GM23338 (cell line): ENCODE measurements around the gene MRPS14. TPM values are rescaled to one million over a fixed set of nuclear protein-coding genes. Genes with fewer than 3 reads are reported as not detected.

Source experiments
- ATAC-seq: fragments of 200-7000 bp; cut with Tn5 transposase; 3 replicates; pipeline ENCODE4 v1.9.1; 2020
- DNase-seq: peaks from one replicate; pipeline ENCODE4 v3.0.0-alpha.2; 2015; ENCODE audit warnings: low spot score
- H2AFZ ChIP-seq: fragments of 200-600 bp; sonication (generic); 2 replicates; pipeline ENCODE4 v1.8.0; 2016; ENCODE audit warnings: antibody characterized with exemption, mild to moderate bottlenecking, moderate library complexity
- H3F3A ChIP-seq: fragments of 200-600 bp; sonication (generic); replicated peaks from 2 replicates; pipeline ENCODE4 v1.8.0; 2017; ENCODE audit warnings: antibody characterized with exemption, mixed run types, low read depth
- H3K27ac ChIP-seq: fragments of 200-600 bp; sonication (generic); 2 replicates; pipeline ENCODE4 v1.6.1; 2016; ENCODE audit warnings: low read depth
- H3K27me3 ChIP-seq: fragments of 200-600 bp; sonication (generic); 2 replicates; pipeline ENCODE4 v1.8.0; 2016; ENCODE audit warnings: mild to moderate bottlenecking, mixed run types, moderate library complexity; ENCODE audit not compliant: insufficient read depth
- H3K36me3 ChIP-seq: fragments of 200-600 bp; sonication (generic); 2 replicates; pipeline ENCODE4 v1.8.0; 2016; ENCODE audit warnings: mild to moderate bottlenecking; ENCODE audit not compliant: insufficient read depth
- H3K4me1 ChIP-seq: fragments of 200-600 bp; sonication (generic); 2 replicates; pipeline ENCODE4 v1.8.0; 2016; ENCODE audit warnings: mild to moderate bottlenecking, moderate library complexity; ENCODE audit not compliant: insufficient read depth
- H3K4me2 ChIP-seq: fragments of 200-600 bp; sonication (generic); 2 replicates; pipeline ENCODE4 v1.7.1; 2017; ENCODE audit warnings: mixed run types
- H3K4me3 ChIP-seq: fragments of 200-600 bp; sonication (generic); 2 replicates; pipeline ENCODE4 v1.6.1; 2016; ENCODE audit warnings: mixed run types
- H3K79me2 ChIP-seq: fragments of 200-600 bp; sonication (generic); replicated peaks from 2 replicates; pipeline ENCODE4 v1.8.0; 2017; ENCODE audit warnings: mild to moderate bottlenecking; ENCODE audit not compliant: insufficient read depth
- H3K9me2 ChIP-seq: fragments of 200-600 bp; sonication (generic); 2 replicates; pipeline ENCODE4 v1.8.0; 2017; ENCODE audit not compliant: insufficient read depth
- H4K20me1 ChIP-seq: fragments of 200-600 bp; sonication (generic); replicated peaks from 2 replicates; pipeline ENCODE4 v1.8.0; 2017; ENCODE audit warnings: mild to moderate bottlenecking; ENCODE audit not compliant: insufficient read depth
- H3K27ac Mint-ChIP-seq: 2 replicates; pipeline ENCODE4 v1.8.0; 2020; ENCODE audit warnings: inconsistent platforms, mild to moderate bottlenecking, moderate library complexity, mixed read lengths
- H3K27me3 Mint-ChIP-seq: 3 replicates; pipeline ENCODE4 v1.8.0; 2022; ENCODE audit warnings: low read depth, mild to moderate bottlenecking, moderate library complexity, mixed read lengths, inconsistent platforms; ENCODE audit not compliant: insufficient read depth, poor library complexity
- H3K36me3 Mint-ChIP-seq: 3 replicates; pipeline ENCODE4 v1.8.0; 2021; ENCODE audit warnings: low read depth, mild to moderate bottlenecking, inconsistent platforms, moderate library complexity, mixed read lengths
- H3K4me1 Mint-ChIP-seq: 3 replicates; pipeline ENCODE4 v1.8.0; 2020; ENCODE audit warnings: mild to moderate bottlenecking, inconsistent platforms, mixed read lengths
- H3K4me3 Mint-ChIP-seq: 3 replicates; pipeline ENCODE4 v1.8.0; 2021; ENCODE audit warnings: moderate library complexity, mild to moderate bottlenecking, inconsistent platforms, mixed read lengths
- H3K9me3 Mint-ChIP-seq: 3 replicates; pipeline ENCODE4 v1.8.0; 2020; ENCODE audit warnings: moderate library complexity, mild to moderate bottlenecking, inconsistent platforms, mixed read lengths
- CREB1 ChIP-seq: fragments of 250-450 bp; sonication (Bioruptor Pico); IDR thresholded peaks from 2 replicates; pipeline ENCODE4 v1.5.0; 2020; ENCODE audit warnings: low read depth, mild to moderate bottlenecking, moderate library complexity
- EZH2 ChIP-seq: fragments of 200-600 bp; sonication (generic); IDR thresholded peaks from one replicate; pipeline ENCODE4 v1.8.0; 2017; ENCODE audit warnings: antibody characterized with exemption, mild to moderate bottlenecking, low read depth; ENCODE audit not compliant: unreplicated experiment
- EZH2phosphoT487 ChIP-seq: fragments of 200-600 bp; sonication (generic); IDR thresholded peaks from one replicate; pipeline ENCODE4 v1.8.1; 2018; ENCODE audit warnings: antibody characterized with exemption; ENCODE audit not compliant: unreplicated experiment
- JUNB ChIP-seq: IDR thresholded peaks from one replicate; pipeline ENCODE4 v1.6.1; 2016; ENCODE audit warnings: antibody characterized with exemption; ENCODE audit not compliant: unreplicated experiment
- POLR2AphosphoS5 ChIP-seq: IDR thresholded peaks from 2 replicates; pipeline ENCODE4 v1.6.1; 2016; ENCODE audit warnings: antibody characterized with exemption, low read depth
- STAT1 ChIP-seq: IDR thresholded peaks from one replicate; pipeline ENCODE4 v1.6.1; 2016; ENCODE audit warnings: antibody characterized with exemption; ENCODE audit not compliant: unreplicated experiment
- ZNF331 ChIP-seq: fragments of 250-450 bp; sonication (Bioruptor Pico); IDR thresholded peaks from 2 replicates; pipeline ENCODE4 v1.5.0; 2020; ENCODE audit warnings: low read depth, mild to moderate bottlenecking, moderate library complexity
- polyA plus RNA-seq: library from polyadenylated mRNA; unstranded; fragments of >200 nt; fragmentation: Nextera tagmentation; extraction: Ambion mirVana; gene quantifications from 2 replicates; pipeline ENCODE4 v1.2.1, GENCODE V29; 2016
- total RNA-seq: library from RNA; depleted of rRNA; stranded (reverse); fragments of >200 nt; shearing (Covaris generic); gene quantifications from 2 replicates; pipeline ENCODE4 v1.2.3, GENCODE V29; 2014
- TF ChIP-seq, protein P1 (sequence below): fragments of 250-450 bp; sonication (Bioruptor Pico); IDR thresholded peaks from 2 replicates; pipeline ENCODE4 v1.5.0; 2020; ENCODE audit warnings: mild to moderate bottlenecking, moderate library complexity
- TF ChIP-seq, protein P2 (sequence below): IDR thresholded peaks from one replicate; pipeline ENCODE4 v1.6.1; 2018; ENCODE audit warnings: antibody characterized with exemption; ENCODE audit not compliant: unreplicated experiment

The MRPS14 gene
- total and polyA plus RNA-seq, 2 experiments from 2014 or later, result 18.5 to 75.7 TPM

- DNase-seq, result no peak
- no peak overlapping the region for H2AFZ ChIP-seq
- no peaks in the 10 kb centered on the region for H3K9me3 Mint-ChIP-seq
- H3K27ac Mint-ChIP-seq, result no peak overlapping the region
- H3K36me3 Mint-ChIP-seq, result peaks cover 43% of the 10 kb centered on the region
- ATAC-seq, result no peak
- H4K20me1 ChIP-seq, result peaks cover 20% of the 10 kb centered on the region
- no peaks in the 10 kb centered on the region for H3K4me1 Mint-ChIP-seq
- H3K27me3 Mint-ChIP-seq, result peaks cover 2% of the 10 kb centered on the region
- no peaks in the 10 kb centered on the region for H3K9me2 ChIP-seq
- H3K4me1 ChIP-seq, result no peaks in the 10 kb centered on the region
- H3K79me2 ChIP-seq, result peaks cover 14% of the 10 kb centered on the region
- H3K36me3 ChIP-seq, result peaks cover 47% of the 10 kb centered on the region
- H3K27me3 ChIP-seq, result no peaks in the 10 kb centered on the region
- H3K27ac ChIP-seq, result peak overlapping the region; percentile 24; the same call in 1 of the 2 replicates
- H3F3A ChIP-seq, result 0 out of 2 replicates have a peak, but pooled peaks cover 8% of the 10 kb centered on the region
- TF ChIP-seq JUNB (no peak), STAT1 (no peak), CREB1 (CRISPR knock-in tag) (no peak), ZNF331 (CRISPR knock-in tag) (no peak), EZH2phosphoT487 (no peak), POLR2AphosphoS5 (no peak), EZH2 (no peak)
- TF ChIP-seq, protein P1, sequence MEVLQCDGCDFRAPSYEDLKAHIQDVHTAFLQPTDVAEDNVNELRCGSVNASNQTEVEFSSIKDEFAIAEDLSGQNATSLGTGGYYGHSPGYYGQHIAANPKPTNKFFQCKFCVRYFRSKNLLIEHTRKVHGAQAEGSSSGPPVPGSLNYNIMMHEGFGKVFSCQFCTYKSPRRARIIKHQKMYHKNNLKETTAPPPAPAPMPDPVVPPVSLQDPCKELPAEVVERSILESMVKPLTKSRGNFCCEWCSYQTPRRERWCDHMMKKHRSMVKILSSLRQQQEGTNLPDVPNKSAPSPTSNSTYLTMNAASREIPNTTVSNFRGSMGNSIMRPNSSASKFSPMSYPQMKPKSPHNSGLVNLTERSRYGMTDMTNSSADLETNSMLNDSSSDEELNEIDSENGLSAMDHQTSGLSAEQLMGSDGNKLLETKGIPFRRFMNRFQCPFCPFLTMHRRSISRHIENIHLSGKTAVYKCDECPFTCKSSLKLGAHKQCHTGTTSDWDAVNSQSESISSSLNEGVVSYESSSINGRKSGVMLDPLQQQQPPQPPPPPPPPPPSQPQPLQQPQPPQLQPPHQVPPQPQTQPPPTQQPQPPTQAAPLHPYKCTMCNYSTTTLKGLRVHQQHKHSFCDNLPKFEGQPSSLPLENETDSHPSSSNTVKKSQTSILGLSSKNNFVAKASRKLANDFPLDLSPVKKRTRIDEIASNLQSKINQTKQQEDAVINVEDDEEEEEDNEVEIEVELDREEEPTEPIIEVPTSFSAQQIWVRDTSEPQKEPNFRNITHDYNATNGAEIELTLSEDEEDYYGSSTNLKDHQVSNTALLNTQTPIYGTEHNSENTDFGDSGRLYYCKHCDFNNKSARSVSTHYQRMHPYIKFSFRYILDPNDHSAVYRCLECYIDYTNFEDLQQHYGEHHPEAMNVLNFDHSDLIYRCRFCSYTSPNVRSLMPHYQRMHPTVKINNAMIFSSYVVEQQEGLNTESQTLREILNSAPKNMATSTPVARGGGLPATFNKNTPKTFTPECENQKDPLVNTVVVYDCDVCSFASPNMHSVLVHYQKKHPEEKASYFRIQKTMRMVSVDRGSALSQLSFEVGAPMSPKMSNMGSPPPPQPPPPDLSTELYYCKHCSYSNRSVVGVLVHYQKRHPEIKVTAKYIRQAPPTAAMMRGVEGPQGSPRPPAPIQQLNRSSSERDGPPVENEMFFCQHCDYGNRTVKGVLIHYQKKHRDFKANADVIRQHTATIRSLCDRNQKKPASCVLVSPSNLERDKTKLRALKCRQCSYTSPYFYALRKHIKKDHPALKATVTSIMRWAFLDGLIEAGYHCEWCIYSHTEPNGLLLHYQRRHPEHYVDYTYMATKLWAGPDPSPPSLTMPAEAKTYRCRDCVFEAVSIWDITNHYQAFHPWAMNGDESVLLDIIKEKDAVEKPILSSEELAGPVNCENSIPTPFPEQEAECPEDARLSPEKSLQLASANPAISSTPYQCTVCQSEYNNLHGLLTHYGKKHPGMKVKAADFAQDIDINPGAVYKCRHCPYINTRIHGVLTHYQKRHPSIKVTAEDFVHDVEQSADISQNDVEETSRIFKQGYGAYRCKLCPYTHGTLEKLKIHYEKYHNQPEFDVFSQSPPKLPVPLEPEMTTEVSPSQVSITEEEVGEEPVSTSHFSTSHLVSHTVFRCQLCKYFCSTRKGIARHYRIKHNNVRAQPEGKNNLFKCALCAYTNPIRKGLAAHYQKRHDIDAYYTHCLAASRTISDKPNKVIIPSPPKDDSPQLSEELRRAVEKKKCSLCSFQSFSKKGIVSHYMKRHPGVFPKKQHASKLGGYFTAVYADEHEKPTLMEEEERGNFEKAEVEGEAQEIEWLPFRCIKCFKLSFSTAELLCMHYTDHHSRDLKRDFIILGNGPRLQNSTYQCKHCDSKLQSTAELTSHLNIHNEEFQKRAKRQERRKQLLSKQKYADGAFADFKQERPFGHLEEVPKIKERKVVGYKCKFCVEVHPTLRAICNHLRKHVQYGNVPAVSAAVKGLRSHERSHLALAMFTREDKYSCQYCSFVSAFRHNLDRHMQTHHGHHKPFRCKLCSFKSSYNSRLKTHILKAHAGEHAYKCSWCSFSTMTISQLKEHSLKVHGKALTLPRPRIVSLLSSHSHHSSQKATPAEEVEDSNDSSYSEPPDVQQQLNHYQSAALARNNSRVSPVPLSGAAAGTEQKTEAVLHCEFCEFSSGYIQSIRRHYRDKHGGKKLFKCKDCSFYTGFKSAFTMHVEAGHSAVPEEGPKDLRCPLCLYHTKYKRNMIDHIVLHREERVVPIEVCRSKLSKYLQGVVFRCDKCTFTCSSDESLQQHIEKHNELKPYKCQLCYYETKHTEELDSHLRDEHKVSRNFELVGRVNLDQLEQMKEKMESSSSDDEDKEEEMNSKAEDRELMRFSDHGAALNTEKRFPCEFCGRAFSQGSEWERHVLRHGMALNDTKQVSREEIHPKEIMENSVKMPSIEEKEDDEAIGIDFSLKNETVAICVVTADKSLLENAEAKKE, result no peak
- TF ChIP-seq, protein P2, sequence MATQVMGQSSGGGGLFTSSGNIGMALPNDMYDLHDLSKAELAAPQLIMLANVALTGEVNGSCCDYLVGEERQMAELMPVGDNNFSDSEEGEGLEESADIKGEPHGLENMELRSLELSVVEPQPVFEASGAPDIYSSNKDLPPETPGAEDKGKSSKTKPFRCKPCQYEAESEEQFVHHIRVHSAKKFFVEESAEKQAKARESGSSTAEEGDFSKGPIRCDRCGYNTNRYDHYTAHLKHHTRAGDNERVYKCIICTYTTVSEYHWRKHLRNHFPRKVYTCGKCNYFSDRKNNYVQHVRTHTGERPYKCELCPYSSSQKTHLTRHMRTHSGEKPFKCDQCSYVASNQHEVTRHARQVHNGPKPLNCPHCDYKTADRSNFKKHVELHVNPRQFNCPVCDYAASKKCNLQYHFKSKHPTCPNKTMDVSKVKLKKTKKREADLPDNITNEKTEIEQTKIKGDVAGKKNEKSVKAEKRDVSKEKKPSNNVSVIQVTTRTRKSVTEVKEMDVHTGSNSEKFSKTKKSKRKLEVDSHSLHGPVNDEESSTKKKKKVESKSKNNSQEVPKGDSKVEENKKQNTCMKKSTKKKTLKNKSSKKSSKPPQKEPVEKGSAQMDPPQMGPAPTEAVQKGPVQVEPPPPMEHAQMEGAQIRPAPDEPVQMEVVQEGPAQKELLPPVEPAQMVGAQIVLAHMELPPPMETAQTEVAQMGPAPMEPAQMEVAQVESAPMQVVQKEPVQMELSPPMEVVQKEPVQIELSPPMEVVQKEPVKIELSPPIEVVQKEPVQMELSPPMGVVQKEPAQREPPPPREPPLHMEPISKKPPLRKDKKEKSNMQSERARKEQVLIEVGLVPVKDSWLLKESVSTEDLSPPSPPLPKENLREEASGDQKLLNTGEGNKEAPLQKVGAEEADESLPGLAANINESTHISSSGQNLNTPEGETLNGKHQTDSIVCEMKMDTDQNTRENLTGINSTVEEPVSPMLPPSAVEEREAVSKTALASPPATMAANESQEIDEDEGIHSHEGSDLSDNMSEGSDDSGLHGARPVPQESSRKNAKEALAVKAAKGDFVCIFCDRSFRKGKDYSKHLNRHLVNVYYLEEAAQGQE, result no peak
- H3K4me2 ChIP-seq, result no peak overlapping the region
- no peak overlapping the region for H3K4me3 ChIP-seq
- no peak overlapping the region for H3K4me3 Mint-ChIP-seq
Measured at GRCh38 chr1:175015243-175015642, 8.0 kb downstream of the MRPS14 start.
